H1 (cell line): ENCODE data around the gene GABRG3. TPM values are rescaled to one million over a fixed set of nuclear protein-coding genes. Genes with fewer than 3 reads are reported as not detected.

Experiments used
- CTCF ChIA-PET: fragments of 300-600 bp; sonication (Branson Sonifier 250); formaldehyde crosslinking; loops from one replicate; lab custom pipeline; 2021; ENCODE audit not compliant: partially characterized antibody; lab: Charles Lee
- POLR2A ChIA-PET: fragments of 300-600 bp; sonication (Branson Sonifier 250); formaldehyde crosslinking; loops from one replicate; lab custom pipeline; 2021; ENCODE audit warnings: inconsistent platforms; ENCODE audit not compliant: partially characterized antibody; lab: Charles Lee
- DNase-seq, 2 experiments: peaks; one replicate each; pipeline versions ENCODE4 v3.0.0 to v3.0.0-alpha.2; 2010 to 2022; ENCODE audit warnings: low spot score in 2 of 2, low read depth in 1 of 2, mixed read lengths in 1 of 2
- FAIRE-seq: peaks from 2 replicates; lab custom pipeline; 2011; peaks lifted over from hg19 to GRCh38; lab: Jason Lieb, UNC
- H2AFZ ChIP-seq: 2 replicates; pipeline ENCODE4 v1.8.1; 2012; ENCODE audit warnings: low read length, inconsistent platforms
- H2AK5ac ChIP-seq: 2 replicates; pipeline ENCODE4 v1.6.1; 2013; ENCODE audit warnings: low read depth, low read length
- H2BK120ac ChIP-seq: replicated peaks from 2 replicates; pipeline ENCODE3; 2013; ENCODE audit warnings: low read depth, low read length, inconsistent platforms
- H2BK12ac ChIP-seq: 2 replicates; pipeline ENCODE4 v1.6.1; 2013; ENCODE audit warnings: low read depth, low read length
- H2BK15ac ChIP-seq: 2 replicates; pipeline ENCODE4 v1.6.1; 2013; ENCODE audit warnings: low read length
- H2BK20ac ChIP-seq: 2 replicates; pipeline ENCODE4 v1.6.1; 2013; ENCODE audit warnings: low read length
- H2BK5ac ChIP-seq: 2 replicates; pipeline ENCODE4 v1.6.1; 2013; ENCODE audit warnings: low read depth, low read length
- H3K14ac ChIP-seq: 2 replicates; pipeline ENCODE4 v1.6.1; 2013; ENCODE audit warnings: inconsistent platforms; ENCODE audit not compliant: insufficient read length
- H3K18ac ChIP-seq: 2 replicates; pipeline ENCODE4 v1.6.1; 2013; ENCODE audit warnings: low read length; ENCODE audit errors: extremely low read depth
- H3K23ac ChIP-seq: 2 replicates; pipeline ENCODE4 v1.6.1; 2013; ENCODE audit warnings: inconsistent platforms; ENCODE audit not compliant: insufficient read length
- H3K23me2 ChIP-seq: 2 replicates; pipeline ENCODE4 v1.6.1; 2013; ENCODE audit warnings: low read depth, low read length
- H3K27ac ChIP-seq: 2 replicates; pipeline ENCODE4 v1.6.1; 2011; ENCODE audit warnings: low read depth, low read length, inconsistent platforms
- H3K27me3 ChIP-seq, 4 experiments: replicated peaks in 1 of 4; 1 replicate in 1 of 4; 2 replicates in 3 of 4; pipeline versions ENCODE4 v1.6.1 to v1.8.1; 2011 to 2013; ENCODE audit warnings: low read length in 3 of 4, mild to moderate bottlenecking in 3 of 4, inconsistent platforms in 2 of 4, mixed read lengths in 2 of 4, moderate library complexity in 1 of 4; ENCODE audit not compliant: control insufficient read depth in 3 of 4, insufficient read depth in 3 of 4; ENCODE audit errors: extremely low read depth in 1 of 4
- H3K36me3 ChIP-seq, 4 experiments: 2 replicates each; pipeline versions ENCODE4 v1.6.1 to v1.8.1; 2011 to 2013; ENCODE audit warnings: mild to moderate bottlenecking in 4 of 4, low read length in 3 of 4, moderate library complexity in 2 of 4, control low read depth in 1 of 4, inconsistent platforms in 1 of 4; ENCODE audit not compliant: insufficient read depth in 4 of 4, control insufficient read depth in 2 of 4
- H3K4ac ChIP-seq: replicated peaks from 2 replicates; pipeline ENCODE3; 2013; ENCODE audit warnings: low read length, low read depth, mixed read lengths, inconsistent platforms; ENCODE audit not compliant: insufficient read length
- H3K4me1 ChIP-seq, 4 experiments: replicated peaks in 1 of 4; 1 replicate in 1 of 4; 2 replicates in 3 of 4; pipeline versions ENCODE4 v1.6.1 to v1.8.1; 2011 to 2013; ENCODE audit warnings: low read length in 3 of 4, inconsistent platforms in 2 of 4, mixed read lengths in 1 of 4; ENCODE audit not compliant: insufficient read depth in 4 of 4, control insufficient read depth in 3 of 4
- H3K4me2 ChIP-seq, 2 experiments: 2 replicates each; pipeline versions ENCODE4 v1.6.1 to v1.8.1; 2011 to 2013; ENCODE audit warnings: low read depth in 2 of 2, low read length in 2 of 2, control low read depth in 1 of 2, inconsistent platforms in 1 of 2, mild to moderate bottlenecking in 1 of 2; ENCODE audit not compliant: insufficient read depth in 1 of 2
- H3K4me3 ChIP-seq, 4 experiments: fragments of 200-600, 300-600 bp in 1 of 4; sonication (generic), shearing (Covaris generic), sonication (Bioruptor Twin) in 1 of 4; 2 replicates each; pipeline versions ENCODE4 v1.5.1 to v1.8.1; 2011 to 2016; ENCODE audit warnings: low read length in 4 of 4, low read depth in 3 of 4, control low read depth in 2 of 4, inconsistent platforms in 2 of 4, mild to moderate bottlenecking in 2 of 4, mixed read lengths in 1 of 4, moderate library complexity in 1 of 4; ENCODE audit not compliant: insufficient read depth in 2 of 4; ENCODE audit errors: extremely low read depth in 1 of 4
- H3K56ac ChIP-seq: replicated peaks from 2 replicates; pipeline ENCODE3; 2013; ENCODE audit warnings: low read depth, mild to moderate bottlenecking, mixed read lengths, low read length, inconsistent platforms; ENCODE audit not compliant: insufficient read length
- H3K79me1 ChIP-seq: 2 replicates; pipeline ENCODE4 v1.6.1; 2013; ENCODE audit warnings: low read depth, low read length, control low read depth
- H3K79me2 ChIP-seq, 2 experiments: 2 replicates each; pipeline versions ENCODE4 v1.6.1 to v1.8.1; 2012 to 2013; ENCODE audit warnings: low read length in 2 of 2, mild to moderate bottlenecking in 2 of 2, inconsistent platforms in 1 of 2; ENCODE audit not compliant: insufficient read depth in 2 of 2, control insufficient read depth in 1 of 2
- H3K9ac ChIP-seq, 4 experiments: replicated peaks in 1 of 4; 1 replicate in 1 of 4; 2 replicates in 3 of 4; pipeline versions ENCODE4 v1.6.1 to v1.8.1; 2011 to 2013; ENCODE audit warnings: low read depth in 3 of 4, low read length in 3 of 4, control low read depth in 2 of 4, mild to moderate bottlenecking in 2 of 4, moderate library complexity in 2 of 4, inconsistent platforms in 1 of 4; ENCODE audit errors: extremely low read depth in 1 of 4
- H3K9me3 ChIP-seq, 2 experiments: 2 replicates each; pipeline versions ENCODE4 v1.6.1 to v1.8.1; 2012 to 2013; ENCODE audit warnings: mild to moderate bottlenecking in 2 of 2, moderate library complexity in 2 of 2, control low read depth in 1 of 2, inconsistent platforms in 1 of 2, low read depth in 1 of 2, low read length in 1 of 2, mixed read lengths in 1 of 2; ENCODE audit not compliant: insufficient read depth in 2 of 2
- H4K20me1 ChIP-seq, 2 experiments: replicated peaks in 1 of 2; 2 replicates each; pipeline versions ENCODE3 to v1.8.1; 2011 to 2013; ENCODE audit warnings: inconsistent platforms in 2 of 2, low read length in 2 of 2, mild to moderate bottlenecking in 1 of 2; ENCODE audit not compliant: insufficient read depth in 2 of 2, control insufficient read depth in 1 of 2
- H4K5ac ChIP-seq: 2 replicates; pipeline ENCODE4 v1.6.1; 2013; ENCODE audit warnings: low read length, low read depth, mixed read lengths, inconsistent platforms; ENCODE audit not compliant: insufficient read length
- H4K8ac ChIP-seq: 2 replicates; pipeline ENCODE4 v1.8.0; 2013; ENCODE audit warnings: mild to moderate bottlenecking, moderate library complexity, low read length, inconsistent platforms; ENCODE audit not compliant: insufficient read depth; ENCODE audit errors: extremely low read depth
- H4K91ac ChIP-seq: replicated peaks from 2 replicates; pipeline ENCODE3; 2013; ENCODE audit warnings: low read length, mixed read lengths, inconsistent platforms; ENCODE audit not compliant: insufficient read length
- ASH2L ChIP-seq: fragments of 200-600, 300-600 bp; sonication (generic); IDR thresholded peaks from one replicate; pipeline ENCODE4 v1.7.1; 2017; ENCODE audit warnings: low read length
- ATF2 ChIP-seq: IDR thresholded peaks from 2 replicates; pipeline ENCODE4 v1.6.1; 2012; ENCODE audit warnings: low read length, inconsistent platforms
- CREB1 ChIP-seq: IDR thresholded peaks from 2 replicates; pipeline ENCODE4 v1.6.1; 2012; ENCODE audit warnings: inconsistent platforms
- EGR1 ChIP-seq: IDR thresholded peaks from 2 replicates; pipeline ENCODE4 v1.6.1; 2011; ENCODE audit warnings: low read depth, low read length, borderline replicate concordance
- HDAC6 ChIP-seq: IDR thresholded peaks from one replicate; pipeline ENCODE4 v1.7.1; 2012; ENCODE audit warnings: low read depth, mild to moderate bottlenecking, inconsistent platforms, low read length, moderate library complexity
- JUN ChIP-seq: IDR thresholded peaks from 2 replicates; pipeline ENCODE4 v1.6.1; 2011; ENCODE audit warnings: low read depth, mild to moderate bottlenecking, improper control_type of control experiment, low read length
- MAFK ChIP-seq: IDR thresholded peaks from 2 replicates; pipeline ENCODE4 v1.6.1; 2012; ENCODE audit warnings: low read depth, mild to moderate bottlenecking, improper control_type of control experiment, low read length
- SRF ChIP-seq: IDR thresholded peaks from 2 replicates; pipeline ENCODE4 v1.6.1; 2011; ENCODE audit warnings: mild to moderate bottlenecking, low read depth, low read length, moderate library complexity
- USF2 ChIP-seq: IDR thresholded peaks from 2 replicates; pipeline ENCODE4 v1.6.1; 2011; ENCODE audit warnings: low read length, improper control_type of control experiment
- WGBS, 2 experiments: shearing (Covaris generic) in 1 of 2; methylation state at CpG; one replicate each; pipeline versions ENCODE4 v1.1.6 to v1.1.7; 2013 to 2015; ENCODE audit warnings: low lambda C conversion rate in 2 of 2, mixed read lengths in 2 of 2, inconsistent platforms in 1 of 2, low coverage in 1 of 2, missing lambda C conversion rate in 1 of 2; ENCODE audit not compliant: insufficient replicate concordance in 2 of 2, insufficient coverage in 1 of 2, insufficient read length in 1 of 2; ENCODE audit errors: extremely low coverage in 1 of 2, missing lambda C conversion rate in 1 of 2; 5-methylcytosine and 5-hydroxymethylcytosine counted together
- polyA plus RNA-seq, 7 experiments: library from polyadenylated mRNA; depleted of rRNA in 3 of 7; stranded (reverse) in 5 of 7; unstranded in 2 of 7; fragments of >200 nt in 5 of 7; fragments of 200-250 nt in 2 of 7; gene quantifications; 1 replicate in 5 of 7; 2 replicates in 1 of 7; 4 replicates in 1 of 7; pipeline versions ENCODE4 v1.2.1 to v1.2.3, GENCODE V29; 2011 to 2013; ENCODE audit warnings: missing spikeins in 2 of 7, mixed read lengths in 2 of 7
- total RNA-seq: library from RNA; stranded (reverse); fragmentation: NEBNext Ultra II Directional; extraction: Animal tissue kit (Norgen Biotek cat#: 25700); gene quantifications from 2 replicates; pipeline ENCODE4 v1.2.1, GENCODE V29; 2021

GABRG3 gene
- total and polyA plus RNA-seq, 2 of the 8 experiments (the other 6 are each of a cell fraction or from before 2014, with no cell fraction given), result 0.17 to 0.80 TPM

- no peak overlapping the region for H4K8ac ChIP-seq
- H3K56ac ChIP-seq, result no peak overlapping the region
- H4K5ac ChIP-seq, result no peak overlapping the region
- no peaks in the 10 kb centered on the region for H3K4me1 ChIP-seq
- FAIRE-seq (no peak), DNase-seq (no peak)
- no peak overlapping the region for H3K4ac ChIP-seq
- no peaks in the 10 kb centered on the region for H3K79me1 ChIP-seq
- H2BK5ac ChIP-seq, result no peak overlapping the region
- no peaks in the 10 kb centered on the region for H3K79me2 ChIP-seq
- H3K18ac ChIP-seq, result no peak overlapping the region
- H3K9ac ChIP-seq, result no peak overlapping the region
- no peak overlapping the region for H2BK120ac ChIP-seq
- no peak overlapping the region for H2BK20ac ChIP-seq
- ChIA-PET CTCF (no interaction called here), POLR2A (no interaction called here)
- H3K36me3 ChIP-seq, result no peaks in the 10 kb centered on the region
- H3K9me3 ChIP-seq, result no peaks in the 10 kb centered on the region
- no peak overlapping the region for H4K91ac ChIP-seq
- H3K14ac ChIP-seq, result no peak overlapping the region
- 91% methylated on average over 5 of the region's 5 CpGs; no CpG with 5 or more reads in 1 of the 2 experiments for WGBS, 2 experiments
- no peak overlapping the region for H3K4me2 ChIP-seq
- TF ChIP-seq CREB1 (no peak), JUN (no peak), USF2 (no peak), HDAC6 (no peak), EGR1 (no peak), ASH2L (no peak), SRF (no peak), ATF2 (no peak), MAFK (no peak)
- H2AK5ac ChIP-seq, result no peak overlapping the region
- H3K4me3 ChIP-seq, result no peak overlapping the region
- no peak overlapping the region for H2BK15ac ChIP-seq
- H2AFZ ChIP-seq, result no peak overlapping the region
- H3K23me2 ChIP-seq, result no peaks in the 10 kb centered on the region
- no peaks in the 10 kb centered on the region for H4K20me1 ChIP-seq
- H3K27me3 ChIP-seq, result no peaks in the 10 kb centered on the region
- H2BK12ac ChIP-seq, result no peak overlapping the region
- H3K23ac ChIP-seq, result no peak overlapping the region
- no peak overlapping the region for H3K27ac ChIP-seq
Measured at GRCh38 chr15:27461181-27461580, 490.2 kb downstream of the GABRG3 start.
